Astrocyte (in vitro differentiated cells and primary cell): ENCODE data around the gene DELE1.

Source experiments
- EZH2 ChIP-seq: IDR thresholded peaks from 2 replicates; pipeline ENCODE4 v1.6.1; 2012; ENCODE audit warnings: mild to moderate bottlenecking, low read length, inconsistent platforms; ENCODE audit not compliant: insufficient read depth
- TF ChIP-seq, protein P1 (sequence below): IDR thresholded peaks from 2 replicates; pipeline ENCODE4 v1.5.1; 2011; ENCODE audit warnings: low read depth, mild to moderate bottlenecking, inconsistent platforms, low read length, moderate library complexity; ENCODE audit not compliant: insufficient read depth

DNA sequence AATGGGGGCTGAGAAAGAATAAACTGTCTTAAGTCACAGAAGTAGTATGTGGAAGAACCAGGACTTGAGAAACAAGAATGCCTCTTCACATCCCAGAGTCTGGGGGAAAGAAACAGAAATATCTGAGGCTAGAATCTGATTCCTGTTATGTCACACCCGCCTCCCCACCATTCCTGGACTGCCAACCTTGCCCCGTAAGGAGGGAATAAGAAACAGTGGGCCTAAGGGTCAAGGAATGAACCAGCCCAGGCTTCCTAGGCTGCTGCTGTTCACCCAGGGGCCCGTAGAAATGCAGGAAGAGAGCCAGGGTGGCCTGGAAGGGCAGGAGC is 49.8 kb upstream of the DELE1 start:
- TF ChIP-seq, protein P1, sequence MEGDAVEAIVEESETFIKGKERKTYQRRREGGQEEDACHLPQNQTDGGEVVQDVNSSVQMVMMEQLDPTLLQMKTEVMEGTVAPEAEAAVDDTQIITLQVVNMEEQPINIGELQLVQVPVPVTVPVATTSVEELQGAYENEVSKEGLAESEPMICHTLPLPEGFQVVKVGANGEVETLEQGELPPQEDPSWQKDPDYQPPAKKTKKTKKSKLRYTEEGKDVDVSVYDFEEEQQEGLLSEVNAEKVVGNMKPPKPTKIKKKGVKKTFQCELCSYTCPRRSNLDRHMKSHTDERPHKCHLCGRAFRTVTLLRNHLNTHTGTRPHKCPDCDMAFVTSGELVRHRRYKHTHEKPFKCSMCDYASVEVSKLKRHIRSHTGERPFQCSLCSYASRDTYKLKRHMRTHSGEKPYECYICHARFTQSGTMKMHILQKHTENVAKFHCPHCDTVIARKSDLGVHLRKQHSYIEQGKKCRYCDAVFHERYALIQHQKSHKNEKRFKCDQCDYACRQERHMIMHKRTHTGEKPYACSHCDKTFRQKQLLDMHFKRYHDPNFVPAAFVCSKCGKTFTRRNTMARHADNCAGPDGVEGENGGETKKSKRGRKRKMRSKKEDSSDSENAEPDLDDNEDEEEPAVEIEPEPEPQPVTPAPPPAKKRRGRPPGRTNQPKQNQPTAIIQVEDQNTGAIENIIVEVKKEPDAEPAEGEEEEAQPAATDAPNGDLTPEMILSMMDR = no peak
- no peak for TF ChIP-seq EZH2
